ENCODE measurements around the gene GJC2. TPM values are rescaled to one million over a fixed set of nuclear protein-coding genes. Genes with fewer than 3 reads are reported as not detected.
"Not testable (repeated sequence)": the region's sequence is repeated elsewhere in the genome, so short reads cannot be mapped to it uniquely, and the experiment has no call there.

The GJC2 gene
- total and polyA plus RNA-seq, 11 donors = 0.40 to 3.8 (median 0.78) TPM

GRCh38 chr1:228185641-228185965, 35.9 kb downstream of the GJC2 start:
- Histone ChIP-seq H3K27me3 (no peaks in the 10 kb centered on the region), H3K4me3 (no peak overlapping the region), H3K27ac (no peak overlapping the region), H3K4me1 (no peaks in the 10 kb centered on the region), H3K36me3 (no peaks in the 10 kb centered on the region), H3K9me3 (peaks cover 0 to 10% (median 2%) of the 10 kb centered on the region in 12 donors)
- WGBS, 4 donors = 71 to 86% (median 76%) methylated on average over 11 of the region's 11 CpGs
- intact Hi-C loops (cut with DNase I) = no loop called here
- DNase-seq (no peak), ATAC-seq (no peak)
- TF ChIP-seq POLR2A (IDR thresholded peaks at IDR 0.05) = no peak

- ATAC-seq; intact Hi-C loops (cut with DNase I); H3K27me3 ChIP-seq; H3K4me3 ChIP-seq; DNase-seq; H3K4me1 ChIP-seq; H3K36me3 ChIP-seq; H3K27ac ChIP-seq: not testable (repeated sequence)
- H3K9me3 ChIP-seq = peaks cover 0 to 10% (median 2%) of the 10 kb centered on the region in 12 donors
- WGBS, 4 donors = 76 to 83% (median 82%) methylated on average over 2 of the region's 2 CpGs
Measured at GRCh38 chr1:228188249-228188648, 38.5 kb downstream of the GJC2 start.

GRCh38 chr1:228190182-228190581, 40.5 kb downstream of the GJC2 start:
- ATAC-seq = no peak
- no peak overlapping the region for H3K4me3 ChIP-seq
- peaks cover 0 to 10% (median 2%) of the 10 kb centered on the region in 12 donors for H3K9me3 ChIP-seq
- 86 to 90% (median 87%) methylated on average over 14 of the region's 14 CpGs for WGBS, 4 donors
- peaks cover 0 to 5% (median 0%) of the 10 kb centered on the region in 12 donors for H3K4me1 ChIP-seq
- no peaks in the 10 kb centered on the region for H3K36me3 ChIP-seq
- H3K27me3 ChIP-seq = no peaks in the 10 kb centered on the region
- intact Hi-C loops (cut with DNase I) = no loop called here
- DNase-seq = no peak
- TF ChIP-seq CTCF (IDR thresholded peaks at IDR 0.05) (no peak), POLR2A (IDR thresholded peaks at IDR 0.05) (no peak)
- no peak overlapping the region for H3K27ac ChIP-seq

- Histone ChIP-seq H3K27ac (no peak overlapping the region), H3K27me3 (no peaks in the 10 kb centered on the region), H3K9me3 (peaks cover 0 to 10% (median 2%) of the 10 kb centered on the region in 12 donors), H3K4me1 (peaks cover 0 to 5% (median 0%) of the 10 kb centered on the region in 12 donors), H3K36me3 (no peaks in the 10 kb centered on the region), H3K4me3 (no peak overlapping the region)
- 90 to 95% (median 93%) methylated on average over 5 of the region's 5 CpGs for WGBS, 4 donors
- intact Hi-C loops (cut with DNase I) = no loop called here
- no peak for ATAC-seq
- no peak for DNase-seq
- no peak for TF ChIP-seq POLR2A (IDR thresholded peaks at IDR 0.05)
- TF ChIP-seq CTCF (IDR thresholded peaks at IDR 0.05) = no peak
Measured at GRCh38 chr1:228190778-228191177, 41.0 kb downstream of the GJC2 start.

- DNase-seq (no peak), ATAC-seq (no peak)
- no peaks in the 10 kb centered on the region for H3K36me3 ChIP-seq
- WGBS, 4 donors = 78 to 85% (median 80%) methylated on average over 3 of the region's 3 CpGs
- peaks cover 0 to 5% (median 0%) of the 10 kb centered on the region in 12 donors for H3K4me1 ChIP-seq
- TF ChIP-seq POLR2A (IDR thresholded peaks at IDR 0.05) = no peak
- no peak for TF ChIP-seq CTCF (IDR thresholded peaks at IDR 0.05)
- H3K27ac ChIP-seq = no peak overlapping the region
- H3K27me3 ChIP-seq = no peaks in the 10 kb centered on the region
- no peak overlapping the region for H3K4me3 ChIP-seq
- peaks cover 0 to 16% (median 11%) of the 10 kb centered on the region in 12 donors for H3K9me3 ChIP-seq
- intact Hi-C loops (cut with DNase I) = no loop called here
Measured at GRCh38 chr1:228194436-228194835, 44.7 kb downstream of the GJC2 start.
